Adrenal gland (tissue), 12 donors: ENCODE results near the gene FNBP1. TPM values are rescaled to one million over a fixed set of nuclear protein-coding genes. Genes with fewer than 3 reads are reported as not detected.
A peak's percentile ranks its signal among the peaks of the same experiment; 100 is the strongest.
"Not testable (repeated sequence)": the region's sequence is repeated elsewhere in the genome, so short reads cannot be mapped to it uniquely, and the experiment has no call there.

Source experiments
- DNase-seq, 7 donors: peaks; one replicate each; pipeline ENCODE4 v3.0.0-alpha.2; 2019 to 2020
- H3K27ac ChIP-seq, 5 donors: fragments of 200-600 bp; sonication (generic) in 4 of 5; 1 replicate in 3 of 5; 2 replicates in 2 of 5; pipeline versions ENCODE4 v1.5.1 to v1.8.0; 2016 to 2020; ENCODE audit warnings: mild to moderate bottlenecking in 1 of 5
- H3K27me3 ChIP-seq: fragments of 200-600 bp; 2 replicates; pipeline ENCODE4 v1.8.0; 2021
- H3K36me3 ChIP-seq, 2 donors: fragments of 200-600 bp; replicated peaks in 1 of 2; 1 replicate in 1 of 2; 2 replicates in 1 of 2; pipeline versions ENCODE4 v1.5.1 to v1.8.0; 2018 to 2022
- H3K4me1 ChIP-seq, 2 donors: fragments of 200-600 bp; replicated peaks in 1 of 2; 1 replicate in 1 of 2; 2 replicates in 1 of 2; pipeline versions ENCODE4 v1.5.1 to v1.8.0; 2018 to 2021
- H3K4me3 ChIP-seq, 4 donors: fragments of 200-600 bp; sonication (generic) in 3 of 4; one replicate each; pipeline ENCODE4 v1.5.1; 2016 to 2018
- H3K9me3 ChIP-seq, 3 donors: fragments of 200-600 bp; sonication (generic) in 1 of 3; replicated peaks in 1 of 3; 1 replicate in 2 of 3; 2 replicates in 1 of 3; pipeline versions ENCODE4 v1.5.1 to v1.8.0; 2016 to 2021
- CTCF ChIP-seq, 6 experiments: fragments of 450-650 bp in 4 of 6; fragments of 200-600 bp in 2 of 6; sonication (generic) in 1 of 6; IDR thresholded peaks; 1 replicate in 5 of 6; 2 replicates in 1 of 6; pipeline versions ENCODE4 v1.5.1 to v1.8.0; 2016 to 2021; ENCODE audit warnings: antibody characterized with exemption in 6 of 6, mild to moderate bottlenecking in 2 of 6, moderate library complexity in 1 of 6
- POLR2A ChIP-seq, 2 donors: fragments of 450-650 bp; IDR thresholded peaks; one replicate each; pipeline ENCODE4 v1.6.1; 2017; ENCODE audit warnings: antibody characterized with exemption in 2 of 2, mild to moderate bottlenecking in 2 of 2, moderate library complexity in 1 of 2
- WGBS, 4 donors: extraction: QIAGEN DNeasy Blood & Tissue Kit in 2 of 4; methylation state at CpG; one replicate each; pipeline versions ENCODE4 v1.1.5 to v1.1.7; 2013 to 2017; 5-methylcytosine and 5-hydroxymethylcytosine counted together
- intact Hi-C, 2 donors: fragments of 100-400 bp; cut with DNase I; formaldehyde crosslinking; loops; one replicate each; pipeline versions ENCODE4 v1.14.1 to v1.15.0; 2022 to 2023
- polyA plus RNA-seq, 3 donors: library from polyadenylated mRNA; stranded (reverse); fragments of 200-250 nt in 2 of 3; fragments of 350-450 nt in 1 of 3; fragmentation: Illumina TruSeq in 1 of 3; extraction: RNeasy Lipid Tissue Mini Kit (QIAGEN cat#74804) in 1 of 3; gene quantifications; one replicate each; pipeline ENCODE4 v1.2.3, GENCODE V29; 2013 to 2014
- total RNA-seq, 9 donors: library from RNA; depleted of rRNA in 4 of 9; stranded (reverse); fragments of >200 nt in 4 of 9; fragments of 120-200 nt in 1 of 9; fragmentation: NEBNext Ultra II Directional in 1 of 9; extraction: Animal tissue kit (Norgen Biotek cat#: 25700) in 1 of 9; gene quantifications; one replicate each; pipeline versions ENCODE4 v1.1.0 to v1.2.4, GENCODE V29; 2013 to 2023
- donor health status: healthy with polysubstance abuse.
- donor health status: Bipolar disorder and iron deficiency.
- donor health status: DM: yes; HTN: yes; CAD: no.
- donor health status: DM: no; HTN: no; CAD: no.
- donor health status: DM: no; HTN: no; CAD: no.
- donor health status: DM: yes; HTN: yes; CAD: no.

The FNBP1 gene
- total and polyA plus RNA-seq, 12 donors = 15.3 to 40.4 (median 24.0) TPM

- WGBS, 4 donors = 79 to 85% (median 83%) methylated on average over 8 of the region's 8 CpGs
- H3K9me3 ChIP-seq = no peaks in the 10 kb centered on the region
Measured at GRCh38 chr9:130022566-130023143, 20.3 kb downstream of the FNBP1 start.

GRCh38 chr9:130021842-130022241 lies 21.1 kb downstream of the FNBP1 start:
- H3K27ac ChIP-seq, H3K27me3 ChIP-seq, H3K9me3 ChIP-seq, H3K4me3 ChIP-seq, intact Hi-C loops, H3K36me3 ChIP-seq: not testable (repeated sequence)
- DNase-seq = peak in 1 of 7 donors; percentile 15
- peaks cover 0 to 24% of the 10 kb centered on the region in 2 donors for H3K4me1 ChIP-seq
- WGBS, 4 donors = 97 to 100% (median 99%) methylated on average over 3 of the region's 3 CpGs

More at GRCh38 chr9:130022566-130023143, 20.3 kb downstream of the FNBP1 start:
- TF ChIP-seq CTCF (IDR thresholded peaks at IDR 0.05) (no peak), POLR2A (IDR thresholded peaks at IDR 0.05) (no peak)
- intact Hi-C loops = no loop called here
- H3K4me3 ChIP-seq = no peak overlapping the region
- no peak overlapping the region for H3K27ac ChIP-seq
- H3K36me3 ChIP-seq = no peaks in the 10 kb centered on the region
- H3K4me1 ChIP-seq = peaks cover 0 to 24% of the 10 kb centered on the region in 2 donors
- DNase-seq = peak in 1 of 7 donors; percentile 25
- H3K27me3 ChIP-seq = no peaks in the 10 kb centered on the region

GRCh38 chr9:130021123-130021522 lies 21.9 kb downstream of the FNBP1 start:
- Histone ChIP-seq H3K27me3 (no peaks in the 10 kb centered on the region), H3K36me3 (no peaks in the 10 kb centered on the region), H3K4me1 (peaks cover 0 to 24% of the 10 kb centered on the region in 2 donors), H3K9me3 (no peaks in the 10 kb centered on the region), H3K4me3 (no peak overlapping the region), H3K27ac (no peak overlapping the region)
- no peak for DNase-seq
- WGBS, 4 donors = 69 to 79% (median 73%) methylated on average over 2 of the region's 2 CpGs
- no peak for TF ChIP-seq POLR2A (IDR thresholded peaks at IDR 0.05)
- no peak for TF ChIP-seq CTCF (IDR thresholded peaks at IDR 0.05)
- intact Hi-C loops = no loop called here

GRCh38 chr9:130020618-130021017 lies 22.4 kb downstream of the FNBP1 start:
- Histone ChIP-seq H3K36me3 (no peaks in the 10 kb centered on the region), H3K4me1 (peaks cover 0 to 24% of the 10 kb centered on the region in 2 donors), H3K9me3 (no peaks in the 10 kb centered on the region), H3K4me3 (no peak overlapping the region), H3K27ac (no peak overlapping the region), H3K27me3 (no peaks in the 10 kb centered on the region)
- no peak for DNase-seq
- 61 to 66% (median 64%) methylated on average over 7 of the region's 7 CpGs for WGBS, 4 donors
- no peak for TF ChIP-seq CTCF (IDR thresholded peaks at IDR 0.05)
- intact Hi-C loops = no loop called here

- DNase-seq = no peak
- no peaks in the 10 kb centered on the region for H3K36me3 ChIP-seq
- intact Hi-C loops = no loop called here
- peaks cover 0 to 14% of the 10 kb centered on the region in 2 donors for H3K4me1 ChIP-seq
- no peaks in the 10 kb centered on the region for H3K27me3 ChIP-seq
- H3K27ac ChIP-seq = no peak overlapping the region
- TF ChIP-seq POLR2A (IDR thresholded peaks at IDR 0.05) (no peak), CTCF (IDR thresholded peaks at IDR 0.05) (no peak)
- H3K4me3 ChIP-seq = no peak overlapping the region
- WGBS, 4 donors = 87 to 98% (median 90%) methylated on average over 4 of the region's 4 CpGs
- no peaks in the 10 kb centered on the region for H3K9me3 ChIP-seq
Measured at GRCh38 chr9:130018265-130018664, 24.7 kb downstream of the FNBP1 start.

- not testable (repeated sequence) for H3K27ac ChIP-seq, H3K36me3 ChIP-seq
Measured at GRCh38 chr9:130017510-130017909, 25.5 kb downstream of the FNBP1 start.

More at GRCh38 chr9:130017510-130017909, 25.5 kb downstream of the FNBP1 start:
- H3K4me3 ChIP-seq, H3K9me3 ChIP-seq, intact Hi-C loops, H3K27me3 ChIP-seq, DNase-seq: not testable (repeated sequence)
- peaks cover 0 to 14% of the 10 kb centered on the region in 2 donors for H3K4me1 ChIP-seq
- 92 to 94% (median 93%) methylated on average over 8 of the region's 8 CpGs for WGBS, 4 donors
